ENCODE measurements around the gene NRL.
A peak's percentile ranks its signal among the peaks of the same experiment; 100 is the strongest.

GRCh38 chr14:24115422-24116127 lies 826 bp upstream of the NRL start:
- peak in 1 of 4 donors; percentile 28 for TF ChIP-seq POLR2A (IDR thresholded peaks at IDR 0.05)
- no peak for TF ChIP-seq CTCF (IDR thresholded peaks at IDR 0.05)
